Suppressor macrophage (primary cell): ENCODE measurements around the gene PRKAA2.

Experiments used
- DNase-seq, 4 experiments: peaks; one replicate each; pipeline ENCODE4 v3.0.0-alpha.2; 2020 to 2022

The PRKAA2 gene

DNA sequence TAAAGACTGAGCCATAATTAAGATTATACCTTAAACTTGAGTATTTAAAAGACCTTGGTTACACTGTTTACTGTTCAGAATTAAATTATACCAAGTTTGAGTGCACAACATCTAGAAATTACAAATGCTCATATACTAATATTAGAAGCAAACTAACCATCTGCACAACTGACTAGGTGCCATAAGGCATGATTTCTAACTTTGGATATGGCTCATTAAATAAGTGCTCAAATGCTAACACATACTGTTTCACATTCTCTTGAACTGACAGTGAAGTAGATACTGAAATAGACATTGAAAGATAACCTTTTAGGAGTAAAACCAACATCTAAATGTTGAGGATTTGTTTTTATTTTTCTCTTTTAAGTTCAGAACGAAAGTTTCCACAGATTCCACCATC, 74.1 kb downstream of the PRKAA2 start:
- no peak for DNase-seq

DNA sequence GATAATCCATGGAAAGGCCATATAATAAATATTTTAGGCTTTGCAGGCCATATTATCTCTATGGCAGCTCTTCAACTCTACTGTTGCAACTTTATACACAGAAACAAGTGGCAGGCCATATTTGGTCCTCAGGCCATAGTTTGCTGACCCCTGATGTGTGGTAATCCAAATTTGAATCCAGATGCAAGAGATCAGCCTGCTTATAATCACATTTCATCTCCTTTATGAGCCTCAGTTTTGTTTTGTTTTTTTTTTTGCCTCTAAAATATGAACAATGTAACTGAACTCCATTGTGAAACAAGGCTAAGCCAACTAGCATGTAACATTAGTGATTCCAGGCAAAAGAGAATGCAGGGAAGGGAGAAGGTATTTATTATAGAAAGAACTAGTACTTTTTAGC, 81.6 kb downstream of the PRKAA2 start:
- no peak for DNase-seq

DNA sequence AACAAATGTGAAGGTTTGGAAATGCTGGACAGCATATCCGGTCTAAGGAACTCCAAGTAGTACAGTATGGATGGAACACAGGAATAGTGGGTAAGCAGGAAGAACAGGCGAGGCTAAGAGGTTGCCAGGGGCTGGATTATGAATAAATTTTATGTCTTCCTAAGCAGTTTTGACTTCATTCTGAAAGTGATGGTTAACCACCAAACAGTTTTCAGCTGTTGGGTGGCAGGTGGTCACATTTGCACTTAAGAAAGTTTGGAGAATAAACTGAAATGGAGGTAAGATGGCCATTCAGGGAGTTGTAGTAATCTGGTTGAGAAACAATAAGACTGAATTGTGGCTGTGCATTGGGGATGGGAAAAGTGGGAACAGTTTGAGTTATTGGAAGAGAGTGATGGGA, 83.8 kb downstream of the PRKAA2 start:
- no peak for DNase-seq

DNA sequence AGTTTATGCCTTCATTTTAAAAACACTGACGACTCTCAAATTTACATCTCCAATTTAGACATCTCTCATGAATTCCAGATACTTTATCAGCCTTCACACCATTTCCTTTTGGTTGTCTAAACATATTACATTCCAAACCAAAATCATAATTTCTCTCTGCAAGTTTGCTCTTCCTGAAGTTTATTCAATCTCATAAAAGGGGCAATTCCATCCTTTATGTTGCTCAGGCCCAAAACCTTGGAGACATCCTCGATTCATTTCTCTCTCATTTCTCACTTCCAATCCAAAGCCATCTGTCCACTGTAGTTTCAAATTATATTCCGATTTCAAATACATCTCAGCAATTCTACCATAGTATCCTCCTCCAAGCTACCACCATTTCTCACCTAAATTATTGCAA, 100.1 kb downstream of the PRKAA2 start:
- DNase-seq = no peak

DNA sequence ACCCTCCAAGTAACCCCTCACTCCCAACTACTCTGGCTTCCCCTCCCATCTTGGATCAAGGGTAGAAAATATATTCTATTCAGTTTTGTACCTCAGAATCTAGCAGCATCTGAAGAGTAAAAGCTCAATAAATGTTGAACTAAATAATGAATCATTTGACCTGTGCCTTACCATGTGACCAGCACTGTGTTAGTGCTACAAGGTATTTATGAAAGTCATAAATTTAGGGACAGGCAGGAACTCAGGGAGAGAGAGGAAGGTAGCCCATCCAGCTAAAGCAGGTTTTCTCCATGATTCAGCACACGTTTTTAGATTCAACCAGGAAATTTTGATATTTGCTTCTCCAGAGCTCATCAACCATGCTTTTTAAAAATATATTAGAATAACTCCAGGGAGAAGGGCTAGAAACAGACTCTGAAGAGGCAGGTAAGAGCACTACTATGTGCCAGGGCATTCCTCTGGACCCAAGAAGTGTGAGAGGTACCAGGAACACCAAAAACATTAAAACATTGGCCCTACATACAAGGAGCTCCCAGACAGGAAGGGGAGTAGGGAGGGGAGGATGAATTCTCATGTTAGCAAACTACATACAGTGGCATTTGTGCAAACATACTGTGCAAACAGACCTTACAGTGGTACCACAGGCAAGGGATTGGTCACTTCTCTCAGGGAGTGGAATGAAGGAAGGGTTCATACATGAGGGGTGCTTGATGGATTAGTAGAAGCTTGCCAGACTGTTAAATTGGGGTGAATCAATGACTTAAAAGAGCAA, 109.8 kb downstream of the PRKAA2 start:
- no peak for DNase-seq

DNA sequence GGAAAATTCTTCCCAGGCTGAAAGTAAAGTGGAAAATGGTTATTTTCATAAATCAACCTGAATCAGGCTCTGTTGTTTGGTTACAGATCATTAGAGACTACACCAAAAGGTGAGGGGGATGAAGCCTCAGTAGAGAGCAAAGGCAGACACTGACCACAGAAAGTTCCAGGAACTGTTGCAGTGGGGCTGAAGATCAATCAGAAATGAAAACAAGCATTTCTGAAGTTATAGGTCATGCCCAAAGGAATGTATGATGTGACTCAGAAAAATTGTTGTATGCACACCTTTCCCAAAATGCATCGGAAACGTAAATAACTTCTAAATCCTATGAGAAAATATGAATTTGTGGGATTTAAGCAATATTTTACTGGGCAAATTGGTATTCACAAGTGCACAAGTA, 110.8 kb downstream of the PRKAA2 start:
- DNase-seq = no peak

DNA sequence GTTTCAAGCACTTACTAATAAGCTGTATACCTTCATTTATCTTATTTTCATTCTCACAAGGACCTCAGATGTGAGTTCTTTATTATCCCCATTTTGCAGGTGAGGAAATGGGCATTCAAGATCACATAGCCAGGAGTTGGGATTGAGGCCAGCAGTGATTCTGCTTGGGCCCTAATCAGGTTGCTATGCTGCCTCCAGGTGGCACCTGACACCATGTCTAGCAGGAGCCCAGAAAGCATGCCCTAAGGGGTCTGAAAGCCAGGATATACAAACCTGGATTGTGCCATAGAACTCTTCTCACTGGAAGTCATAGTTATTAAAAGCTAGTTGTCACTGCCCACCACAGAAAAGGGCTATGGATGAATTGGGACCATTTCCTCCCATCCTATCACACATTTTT, 113.0 kb downstream of the PRKAA2 start:
- DNase-seq = no peak

DNA sequence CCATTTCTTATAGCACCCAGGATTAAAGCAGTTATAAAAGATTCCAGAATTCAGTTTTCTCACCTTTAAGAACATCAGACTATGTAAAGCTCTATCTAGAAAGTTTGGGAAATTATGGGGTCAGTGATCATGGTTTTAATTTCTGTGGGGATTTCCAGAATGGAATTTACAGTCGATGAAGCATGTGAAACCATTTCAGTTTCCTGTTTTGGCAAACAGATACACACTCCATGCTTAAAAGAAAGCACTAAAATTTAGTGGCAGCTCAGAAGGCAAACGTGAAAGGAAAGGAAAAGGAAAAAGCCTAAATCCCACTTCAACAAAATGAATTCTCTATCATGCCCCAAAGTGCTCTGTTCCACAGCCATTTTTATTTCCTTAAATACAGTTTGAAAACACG, 113.7 kb downstream of the PRKAA2 start:
- DNase-seq = no peak
